ENCODE data around the gene RNF112. TPM values are rescaled to one million over a fixed set of nuclear protein-coding genes. Genes with fewer than 3 reads are reported as not detected.

The RNF112 gene
- total RNA-seq, 1 experiment from 2014 or later: 0.09 TPM

- H3K4me1 ChIP-seq (ENCODE audit: insufficient read depth, low read length, poor library complexity, severe bottlenecking): peaks cover 17% of the 10 kb centered on the region
- BruUV-seq (replicated peaks): no TSS peak
- H3K36me3 ChIP-seq (ENCODE audit: insufficient read depth, low read length, poor library complexity, severe bottlenecking): no peaks in the 10 kb centered on the region
- POLR2A ChIA-PET (ENCODE audit: low non-redundant PET): no interaction called here
- no peak for TF ChIP-seq EZH2 (IDR thresholded peaks at IDR 0.05; ENCODE audit: borderline replicate concordance, low read depth, low read length, poor library complexity, severe bottlenecking)
- TF ChIP-seq, protein P1, sequence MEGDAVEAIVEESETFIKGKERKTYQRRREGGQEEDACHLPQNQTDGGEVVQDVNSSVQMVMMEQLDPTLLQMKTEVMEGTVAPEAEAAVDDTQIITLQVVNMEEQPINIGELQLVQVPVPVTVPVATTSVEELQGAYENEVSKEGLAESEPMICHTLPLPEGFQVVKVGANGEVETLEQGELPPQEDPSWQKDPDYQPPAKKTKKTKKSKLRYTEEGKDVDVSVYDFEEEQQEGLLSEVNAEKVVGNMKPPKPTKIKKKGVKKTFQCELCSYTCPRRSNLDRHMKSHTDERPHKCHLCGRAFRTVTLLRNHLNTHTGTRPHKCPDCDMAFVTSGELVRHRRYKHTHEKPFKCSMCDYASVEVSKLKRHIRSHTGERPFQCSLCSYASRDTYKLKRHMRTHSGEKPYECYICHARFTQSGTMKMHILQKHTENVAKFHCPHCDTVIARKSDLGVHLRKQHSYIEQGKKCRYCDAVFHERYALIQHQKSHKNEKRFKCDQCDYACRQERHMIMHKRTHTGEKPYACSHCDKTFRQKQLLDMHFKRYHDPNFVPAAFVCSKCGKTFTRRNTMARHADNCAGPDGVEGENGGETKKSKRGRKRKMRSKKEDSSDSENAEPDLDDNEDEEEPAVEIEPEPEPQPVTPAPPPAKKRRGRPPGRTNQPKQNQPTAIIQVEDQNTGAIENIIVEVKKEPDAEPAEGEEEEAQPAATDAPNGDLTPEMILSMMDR (conservative IDR thresholded peaks at IDR 0.05; ENCODE audit: low read depth, low read length): no peak
- no peak overlapping the region for H3K4me3 ChIP-seq (ENCODE audit: low read depth, low read length, poor library complexity, severe bottlenecking)
- H3K27me3 ChIP-seq (replicated peaks; ENCODE audit: insufficient read depth, low read depth, low read length, poor library complexity): no peaks in the 10 kb centered on the region
- no peak for DNase-seq (ENCODE audit: low spot score)
- H3K9me3 ChIP-seq (ENCODE audit: low read depth, low read length, poor library complexity, severe bottlenecking): no peaks in the 10 kb centered on the region
- CTCF ChIA-PET: interaction anchor here (0.6 kb wide), 1 partner anchor 55 kb away, joined by 8 read pairs; no protein-coding TSS in a partner anchor
- intact Hi-C loops (cut with micrococcal nuclease; ENCODE audit: unreplicated experiment): no loop called here
- no peak overlapping the region for H3K27ac ChIP-seq (ENCODE audit: low read depth, low read length, poor library complexity, severe bottlenecking)
Measured at GRCh38 chr17:19454074-19454473, 43.0 kb downstream of the RNF112 start.

DNA sequence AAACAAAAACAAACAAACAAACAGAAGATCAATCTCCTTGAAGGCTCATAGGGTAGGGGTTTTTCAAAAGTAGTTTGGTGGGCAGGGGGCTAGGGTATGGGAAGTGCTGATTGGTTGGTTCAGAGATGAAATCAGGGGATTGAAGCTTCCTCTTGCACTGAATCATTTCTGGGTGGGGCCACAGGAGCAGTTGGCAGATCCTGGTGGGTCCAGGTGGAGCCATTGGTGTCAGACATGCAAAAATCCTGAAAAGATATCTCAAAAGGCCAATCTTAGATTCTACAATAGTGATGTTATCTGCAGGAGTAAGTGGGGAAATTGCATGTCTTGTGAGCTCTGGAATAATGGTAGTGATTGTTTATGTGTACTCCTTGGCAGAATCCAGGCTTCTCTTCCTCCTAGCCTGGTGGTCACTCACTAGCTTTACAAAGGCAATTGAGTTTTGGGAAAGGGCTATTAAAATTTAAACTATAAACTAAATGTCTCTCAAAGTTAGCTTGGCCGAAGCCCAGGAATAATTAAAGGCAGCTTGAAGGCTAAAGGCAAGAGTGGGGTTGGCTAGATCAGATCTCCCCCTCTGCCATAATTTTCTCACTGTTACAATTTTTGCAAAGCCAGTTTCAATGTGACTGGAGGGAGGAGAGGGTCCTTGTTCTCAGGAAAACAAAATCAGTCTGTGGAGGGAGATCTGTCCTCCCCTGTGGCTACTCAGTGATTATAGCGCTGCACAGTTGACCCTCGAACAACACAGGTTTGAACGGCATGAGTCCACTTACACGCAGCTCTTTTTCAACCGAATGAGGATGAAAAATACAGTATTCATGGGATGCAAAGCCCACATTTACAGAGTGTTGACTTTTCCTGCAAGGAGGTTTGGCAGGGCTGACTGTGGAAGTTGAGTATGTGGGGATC lies 45.2 kb downstream of the RNF112 start:
- no peak overlapping the region for H3K4me3 ChIP-seq (ENCODE audit: low read depth, low read length, poor library complexity, severe bottlenecking)
- ChIA-PET POLR2A (ENCODE audit: low non-redundant PET) (interaction anchor here (0.6 kb wide), 1 partner anchor 9 kb away, joined by 4 read pairs; no protein-coding TSS in a partner anchor), CTCF (no interaction called here)
- no peaks in the 10 kb centered on the region for H3K9me3 ChIP-seq (ENCODE audit: low read depth, low read length, poor library complexity, severe bottlenecking)
- TF ChIP-seq, protein P1 (conservative IDR thresholded peaks at IDR 0.05; ENCODE audit: low read depth, low read length): no peak
- no peak for TF ChIP-seq EZH2 (IDR thresholded peaks at IDR 0.05; ENCODE audit: borderline replicate concordance, low read depth, low read length, poor library complexity, severe bottlenecking)
- H3K27me3 ChIP-seq (replicated peaks; ENCODE audit: insufficient read depth, low read depth, low read length, poor library complexity): no peaks in the 10 kb centered on the region
- peaks cover 18% of the 10 kb centered on the region for H3K4me1 ChIP-seq (ENCODE audit: insufficient read depth, low read length, poor library complexity, severe bottlenecking)
- BruUV-seq (replicated peaks): no TSS peak
- no peak for DNase-seq (ENCODE audit: low spot score)
- intact Hi-C loops (cut with micrococcal nuclease; ENCODE audit: unreplicated experiment): no loop called here
- H3K27ac ChIP-seq (ENCODE audit: low read depth, low read length, poor library complexity, severe bottlenecking): no peak overlapping the region
- no peaks in the 10 kb centered on the region for H3K36me3 ChIP-seq (ENCODE audit: insufficient read depth, low read length, poor library complexity, severe bottlenecking)

- Histone ChIP-seq H3K9me3 (ENCODE audit: low read depth, low read length, poor library complexity, severe bottlenecking) (no peaks in the 10 kb centered on the region), H3K4me1 (ENCODE audit: insufficient read depth, low read length, poor library complexity, severe bottlenecking) (peaks cover 20% of the 10 kb centered on the region), H3K4me3 (ENCODE audit: low read depth, low read length, poor library complexity, severe bottlenecking) (no peak overlapping the region), H3K27me3 (replicated peaks; ENCODE audit: insufficient read depth, low read depth, low read length, poor library complexity) (no peaks in the 10 kb centered on the region), H3K27ac (ENCODE audit: low read depth, low read length, poor library complexity, severe bottlenecking) (no peak overlapping the region), H3K36me3 (ENCODE audit: insufficient read depth, low read length, poor library complexity, severe bottlenecking) (no peaks in the 10 kb centered on the region)
- BruUV-seq (replicated peaks): no TSS peak
- intact Hi-C loops (cut with micrococcal nuclease; ENCODE audit: unreplicated experiment): no loop called here
- TF ChIP-seq EZH2 (IDR thresholded peaks at IDR 0.05; ENCODE audit: borderline replicate concordance, low read depth, low read length, poor library complexity, severe bottlenecking): no peak
- TF ChIP-seq, protein P1 (conservative IDR thresholded peaks at IDR 0.05; ENCODE audit: low read depth, low read length): no peak
- no peak for DNase-seq (ENCODE audit: low spot score)
- POLR2A ChIA-PET (ENCODE audit: low non-redundant PET): interaction anchor here (0.7 kb wide), 1 partner anchor 73 kb away, joined by 3 read pairs; no protein-coding TSS in a partner anchor
- CTCF ChIA-PET: no interaction called here
Measured at GRCh38 chr17:19457046-19457445, 46.0 kb downstream of the RNF112 start.

Data from A673 (cell line).